ENCODE measurements around the gene CYBRD1.

The CYBRD1 gene

DNA sequence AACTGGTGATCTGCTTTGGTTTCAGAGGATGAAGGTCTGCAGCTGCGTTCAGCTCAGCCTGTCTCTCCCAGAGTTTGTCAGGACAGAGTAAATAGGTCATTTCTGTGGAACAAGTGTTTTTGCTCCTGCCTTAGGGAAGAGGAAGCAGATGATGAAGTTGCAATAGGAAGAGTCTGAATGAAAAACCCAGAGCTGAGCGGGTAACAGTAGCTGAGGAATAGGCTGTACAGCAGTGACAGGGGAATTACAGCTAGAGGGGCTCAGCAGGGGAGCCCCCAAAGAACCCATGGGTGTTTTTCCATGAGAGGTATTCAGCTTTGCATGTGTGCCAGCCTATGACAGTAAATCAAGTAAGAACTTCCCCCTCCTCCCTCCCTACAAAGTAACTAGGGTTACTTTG is 10.3 kb upstream of the CYBRD1 start:
- Histone ChIP-seq H3K4me1 (no peaks in the 10 kb centered on the region), H3K4me3 (ENCODE audit: low read depth, low read length) (no peak overlapping the region), H3K36me3 (no peaks in the 10 kb centered on the region), H3K27me3 (no peaks in the 10 kb centered on the region), H3K9me3 (no peaks in the 10 kb centered on the region)
- DNase-seq: no peak
- TF ChIP-seq, protein P1, sequence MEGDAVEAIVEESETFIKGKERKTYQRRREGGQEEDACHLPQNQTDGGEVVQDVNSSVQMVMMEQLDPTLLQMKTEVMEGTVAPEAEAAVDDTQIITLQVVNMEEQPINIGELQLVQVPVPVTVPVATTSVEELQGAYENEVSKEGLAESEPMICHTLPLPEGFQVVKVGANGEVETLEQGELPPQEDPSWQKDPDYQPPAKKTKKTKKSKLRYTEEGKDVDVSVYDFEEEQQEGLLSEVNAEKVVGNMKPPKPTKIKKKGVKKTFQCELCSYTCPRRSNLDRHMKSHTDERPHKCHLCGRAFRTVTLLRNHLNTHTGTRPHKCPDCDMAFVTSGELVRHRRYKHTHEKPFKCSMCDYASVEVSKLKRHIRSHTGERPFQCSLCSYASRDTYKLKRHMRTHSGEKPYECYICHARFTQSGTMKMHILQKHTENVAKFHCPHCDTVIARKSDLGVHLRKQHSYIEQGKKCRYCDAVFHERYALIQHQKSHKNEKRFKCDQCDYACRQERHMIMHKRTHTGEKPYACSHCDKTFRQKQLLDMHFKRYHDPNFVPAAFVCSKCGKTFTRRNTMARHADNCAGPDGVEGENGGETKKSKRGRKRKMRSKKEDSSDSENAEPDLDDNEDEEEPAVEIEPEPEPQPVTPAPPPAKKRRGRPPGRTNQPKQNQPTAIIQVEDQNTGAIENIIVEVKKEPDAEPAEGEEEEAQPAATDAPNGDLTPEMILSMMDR (IDR thresholded peaks at IDR 0.05; ENCODE audit: low read depth, low read length): no peak

GRCh38 chr2:171512683-171513195 is 9.5 kb upstream of the CYBRD1 start:
- H3K27me3 ChIP-seq: no peaks in the 10 kb centered on the region
- no peaks in the 10 kb centered on the region for H3K9me3 ChIP-seq
- no peak for DNase-seq
- TF ChIP-seq, protein P1 (IDR thresholded peaks at IDR 0.05; ENCODE audit: low read depth, low read length): no peak
- H3K36me3 ChIP-seq: no peaks in the 10 kb centered on the region
- no peaks in the 10 kb centered on the region for H3K4me1 ChIP-seq
- H3K4me3 ChIP-seq (ENCODE audit: low read depth, low read length): no peak overlapping the region

GRCh38 chr2:171513719-171514160 is 8.5 kb upstream of the CYBRD1 start:
- DNase-seq: no peak
- Histone ChIP-seq H3K4me3 (ENCODE audit: low read depth, low read length) (no peak overlapping the region), H3K36me3 (no peaks in the 10 kb centered on the region), H3K4me1 (no peaks in the 10 kb centered on the region), H3K9me3 (no peaks in the 10 kb centered on the region), H3K27me3 (no peaks in the 10 kb centered on the region)
- TF ChIP-seq, protein P1 (IDR thresholded peaks at IDR 0.05; ENCODE audit: low read depth, low read length): no peak

GRCh38 chr2:171514908-171515582 is 7.2 kb upstream of the CYBRD1 start:
- TF ChIP-seq, protein P1 (IDR thresholded peaks at IDR 0.05; ENCODE audit: low read depth, low read length): no peak
- H3K36me3 ChIP-seq: no peaks in the 10 kb centered on the region
- H3K4me1 ChIP-seq: no peaks in the 10 kb centered on the region
- H3K27me3 ChIP-seq: no peaks in the 10 kb centered on the region
- H3K9me3 ChIP-seq: no peaks in the 10 kb centered on the region
- H3K4me3 ChIP-seq (ENCODE audit: low read depth, low read length): no peak overlapping the region
- DNase-seq: no peak

DNA sequence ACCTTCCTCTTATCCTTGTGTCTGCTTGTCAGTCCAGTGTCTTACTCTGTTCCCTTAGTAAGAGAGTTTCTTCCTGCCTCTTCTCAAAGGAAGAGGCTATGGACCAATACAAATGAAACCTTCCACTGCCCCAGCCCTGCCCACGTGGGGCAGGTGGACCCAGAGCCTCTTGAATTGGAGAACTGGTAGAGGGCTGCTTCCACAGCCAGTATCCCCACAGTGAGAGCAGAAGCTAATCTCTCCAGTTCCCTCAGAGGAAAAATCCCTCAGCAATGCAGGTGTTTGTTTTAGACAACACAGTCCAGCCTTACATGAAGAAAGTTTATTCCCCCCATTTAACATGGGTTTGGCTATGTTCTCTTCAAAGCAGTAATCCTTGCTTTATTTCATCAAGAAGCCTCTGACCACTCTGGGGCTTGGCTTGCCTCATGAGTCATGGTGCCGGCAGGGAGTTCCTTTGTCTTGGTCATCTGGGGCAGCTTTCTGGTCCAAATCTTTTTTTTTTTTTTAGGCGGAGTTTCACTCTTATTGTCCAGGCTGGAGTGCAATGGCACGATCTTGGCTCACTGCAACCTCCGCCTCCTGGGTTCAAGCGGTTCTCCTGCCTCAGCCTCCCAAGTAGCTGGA is 6.5 kb upstream of the CYBRD1 start:
- TF ChIP-seq, protein P1 (IDR thresholded peaks at IDR 0.05; ENCODE audit: low read depth, low read length): no peak
- no peaks in the 10 kb centered on the region for H3K4me1 ChIP-seq
- no peak overlapping the region for H3K4me3 ChIP-seq (ENCODE audit: low read depth, low read length)
- DNase-seq: no peak
- no peaks in the 10 kb centered on the region for H3K36me3 ChIP-seq
- H3K9me3 ChIP-seq: no peaks in the 10 kb centered on the region
- H3K27me3 ChIP-seq: no peaks in the 10 kb centered on the region

DNA sequence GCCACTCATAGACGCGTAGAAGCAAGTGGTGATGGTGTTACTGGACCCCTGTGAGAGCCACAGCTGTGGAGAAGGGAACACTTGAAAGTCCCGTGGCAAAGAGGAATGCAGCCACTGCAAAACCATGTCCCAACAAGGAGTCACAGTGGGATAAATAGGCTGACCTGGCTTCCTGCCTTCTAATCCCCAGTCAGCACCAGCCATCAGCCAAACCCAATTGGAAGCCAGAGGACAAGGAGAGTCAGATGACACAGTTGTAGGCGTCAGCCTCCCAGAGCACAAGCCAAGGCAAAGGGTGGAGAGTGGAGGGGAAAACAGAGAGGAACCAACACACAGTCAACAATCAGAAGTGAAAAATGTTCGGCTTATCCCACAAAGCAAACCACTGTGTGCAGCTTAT is 5.5 kb upstream of the CYBRD1 start:
- Histone ChIP-seq H3K9me3 (no peaks in the 10 kb centered on the region), H3K36me3 (no peaks in the 10 kb centered on the region), H3K4me3 (ENCODE audit: low read depth, low read length) (no peak overlapping the region), H3K27me3 (peaks cover 4% of the 10 kb centered on the region), H3K4me1 (no peaks in the 10 kb centered on the region)
- no peak for DNase-seq
- TF ChIP-seq, protein P1 (IDR thresholded peaks at IDR 0.05; ENCODE audit: low read depth, low read length): no peak
